RWPE1 (cell line): Measurements from ENCODE around the gene ELOF1.

Source experiments
- CTCF ChIA-PET: fragments of 350-600 bp; sonication (Branson Sonifier 250); formaldehyde crosslinking; extraction: SDS; loops from one replicate; lab custom pipeline; 2021; lab: Yijun Ruan, JAX
- POLR2A ChIA-PET: fragments of 400-600 bp; formaldehyde crosslinking; extraction: SDS; loops from one replicate; lab custom pipeline; 2020; ENCODE audit warnings: antibody characterized with exemption; ENCODE audit not compliant: low non-redundant PET; lab: Yijun Ruan, JAX
- DNase-seq: peaks from one replicate; pipeline ENCODE4 v3.0.0; 2012; ENCODE audit warnings: low spot score
- H3K27ac ChIP-seq: fragments of 450-650 bp; 2 replicates; pipeline ENCODE4 v1.5.1; 2017
- CTCF ChIP-seq: fragments of 450-650 bp; conservative IDR thresholded peaks from 2 replicates; pipeline ENCODE4 v1.5.1; 2017; ENCODE audit warnings: low read depth, mild to moderate bottlenecking

The ELOF1 gene

GRCh38 chr19:11519138-11519537 lies 39.9 kb downstream of the ELOF1 start:
- POLR2A ChIA-PET = no interaction called here
- TF ChIP-seq CTCF = no peak
- CTCF ChIA-PET = no interaction called here
- DNase-seq = no peak
- no peak overlapping the region for H3K27ac ChIP-seq

DNA sequence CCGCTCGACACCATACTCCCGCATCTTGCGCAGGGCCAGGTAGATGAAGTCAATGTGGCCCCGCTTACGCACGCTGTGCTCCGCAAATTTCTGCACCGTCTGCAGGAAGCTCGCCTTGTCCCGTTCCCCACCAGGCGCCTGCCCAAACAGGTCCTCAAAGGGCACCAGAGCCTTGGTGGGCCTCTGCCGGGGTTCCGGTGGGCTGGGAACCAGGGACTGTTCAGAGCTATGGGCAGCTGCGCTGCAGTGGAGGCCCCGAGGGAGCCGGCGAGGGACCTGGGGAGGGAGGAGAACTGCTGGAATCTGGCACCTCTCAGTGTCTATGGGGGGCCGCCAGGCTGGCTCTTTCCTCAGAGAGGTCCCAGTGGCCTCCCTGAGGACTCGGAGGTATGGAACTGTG lies 45.1 kb downstream of the ELOF1 start:
- H3K27ac ChIP-seq = no peak overlapping the region
- TF ChIP-seq CTCF = no peak
- DNase-seq = no peak
- ChIA-PET POLR2A (interaction anchor here (0.9 kb wide), 1 partner anchor 15 kb away, joined by 3 read pairs; the partner anchor contains the start of gene ECSIT), CTCF (interaction anchor here (0.6 kb wide), 1 partner anchor 11 kb away, joined by 3 read pairs; no protein-coding TSS in a partner anchor)

DNA sequence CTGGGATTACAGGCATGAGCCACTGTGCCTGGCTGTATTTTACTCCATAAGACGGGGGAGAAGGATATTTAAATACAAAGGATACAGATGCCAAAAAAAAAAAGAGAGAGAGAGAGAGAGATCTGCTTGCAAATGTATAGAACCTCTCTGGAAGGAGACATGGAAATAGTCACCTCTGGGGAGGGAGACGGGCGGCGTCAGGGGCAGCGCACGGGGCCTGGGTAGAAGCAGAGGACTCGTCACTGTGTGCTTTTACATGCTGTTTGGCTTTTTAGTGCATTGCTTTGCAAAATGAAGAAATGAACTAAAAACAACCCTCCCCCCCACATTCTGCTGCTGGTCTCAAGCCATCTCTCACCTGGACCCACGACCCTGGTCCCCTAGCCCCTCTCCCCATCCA lies 48.6 kb downstream of the ELOF1 start:
- no peak for TF ChIP-seq CTCF
- CTCF ChIA-PET = no interaction called here
- H3K27ac ChIP-seq = no peak overlapping the region
- POLR2A ChIA-PET = no interaction called here
- no peak for DNase-seq

DNA sequence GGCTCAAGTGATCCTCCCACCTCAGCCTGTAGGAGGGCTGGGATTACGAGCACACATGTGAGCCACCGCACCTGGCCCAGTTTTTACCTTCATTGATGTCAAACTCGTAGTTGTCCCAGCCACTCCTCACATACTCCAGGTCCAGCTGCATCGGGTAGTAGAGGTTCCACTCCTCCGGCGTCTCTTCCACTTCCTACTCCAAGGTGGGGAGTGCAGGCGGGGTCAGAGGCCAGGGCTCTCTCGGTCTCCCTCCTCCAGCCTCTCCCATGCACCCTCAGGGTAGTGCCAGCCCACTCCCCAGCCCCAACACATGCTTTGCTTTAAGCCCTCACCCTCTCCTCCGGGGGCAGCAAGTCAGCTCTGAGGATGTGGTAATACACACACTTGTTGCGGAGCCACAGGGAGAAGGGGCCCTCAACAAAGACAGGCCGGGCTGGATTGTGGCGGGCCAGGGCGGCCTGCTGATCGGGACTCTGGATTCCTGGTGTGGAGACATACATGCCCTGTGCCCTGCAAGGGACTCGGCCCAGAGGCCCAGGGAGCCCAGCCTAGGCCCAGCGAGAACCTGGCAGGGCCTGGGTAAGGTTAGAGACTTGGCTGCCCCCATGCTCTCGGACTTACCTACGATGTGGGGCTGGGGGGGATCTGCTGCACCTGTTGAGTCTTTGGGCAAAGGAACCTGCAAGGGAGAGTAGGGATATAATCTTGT lies 51.5 kb downstream of the ELOF1 start:
- CTCF ChIA-PET = no interaction called here
- H3K27ac ChIP-seq = peak overlapping the region; percentile 93
- TF ChIP-seq CTCF = no peak
- no peak for DNase-seq
- POLR2A ChIA-PET = no interaction called here

DNA sequence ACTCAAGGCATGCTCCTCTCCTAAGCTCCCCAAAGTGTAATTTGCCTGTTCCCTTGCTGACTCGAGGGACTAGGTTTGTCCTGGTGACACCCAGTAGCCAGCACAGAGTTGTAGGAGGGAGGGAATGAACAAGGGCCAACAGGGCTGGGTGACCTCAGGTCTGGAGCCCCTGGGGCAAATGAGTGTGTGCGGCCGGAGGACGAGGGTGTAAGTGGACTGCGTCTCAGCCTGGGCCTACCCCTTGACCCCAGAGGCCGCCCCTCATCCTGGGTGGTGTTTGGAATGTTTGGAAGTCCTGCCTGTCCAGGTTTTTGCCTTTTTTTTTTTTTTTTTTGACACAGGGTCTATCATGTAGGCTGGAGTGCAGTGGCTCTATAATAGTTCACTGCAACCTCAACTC lies 52.1 kb downstream of the ELOF1 start:
- no peak for DNase-seq
- TF ChIP-seq CTCF = no peak
- CTCF ChIA-PET = no interaction called here
- POLR2A ChIA-PET = no interaction called here
- H3K27ac ChIP-seq = peak overlapping the region; percentile 93

GRCh38 chr19:11506101-11506555 lies 52.9 kb downstream of the ELOF1 start:
- peak overlapping the region; percentile 93 for H3K27ac ChIP-seq
- ChIA-PET CTCF (interaction anchor here (0.6 to 0.7 kb wide), 2 partner anchors 42 to 861 kb away, joined by 3 read pairs; no protein-coding TSS in a partner anchor), POLR2A (no interaction called here)
- DNase-seq = no peak
- no peak for TF ChIP-seq CTCF
